ENCODE measurements around the gene MTCH2.

The MTCH2 gene

DNA sequence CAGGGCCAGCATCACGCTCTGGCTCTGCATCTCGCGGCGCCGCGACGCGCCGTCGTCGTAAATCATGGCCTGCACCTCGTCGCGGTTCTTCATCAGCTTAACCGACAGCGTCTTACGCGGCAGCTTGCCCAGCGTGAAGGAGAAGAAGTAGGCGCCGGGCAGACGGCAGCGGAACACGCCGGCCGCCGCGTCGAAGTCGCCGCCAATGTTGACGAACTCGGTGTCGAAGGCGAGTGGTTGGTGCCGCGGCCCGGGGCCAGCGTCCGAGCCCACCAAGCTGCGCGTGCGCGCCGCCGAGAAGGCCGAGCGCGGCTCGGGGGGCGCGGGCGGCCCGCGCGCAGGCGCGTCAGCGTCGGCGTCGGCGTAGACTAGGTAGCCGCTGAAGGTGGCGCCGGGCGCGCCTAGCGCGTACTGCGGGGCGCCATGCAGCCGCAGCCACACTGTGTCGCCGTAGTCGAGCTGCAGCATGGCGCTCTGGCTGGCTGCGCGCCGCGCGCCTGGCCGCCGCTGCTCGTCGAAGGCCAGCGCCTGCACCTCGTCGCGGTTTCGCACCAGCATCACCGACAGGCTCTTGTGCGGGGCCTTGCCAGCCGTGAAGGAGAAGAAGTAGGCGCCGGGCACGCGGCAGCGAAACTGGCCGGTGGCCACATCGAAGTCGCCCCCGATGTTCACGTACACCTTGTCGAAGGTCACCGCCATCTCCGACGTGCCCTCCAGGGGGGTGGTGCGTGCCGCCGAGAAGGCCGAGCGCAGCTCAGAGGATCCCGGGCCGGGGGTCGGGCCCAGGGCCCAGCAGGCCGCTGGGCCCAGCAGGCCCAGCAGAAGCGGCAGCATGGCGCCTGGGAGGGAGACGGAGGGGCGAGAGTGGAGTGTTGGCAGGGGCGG lies 52.1 kb downstream of the MTCH2 start:
- no peak for DNase-seq (ENCODE audit: low spot score)

DNA sequence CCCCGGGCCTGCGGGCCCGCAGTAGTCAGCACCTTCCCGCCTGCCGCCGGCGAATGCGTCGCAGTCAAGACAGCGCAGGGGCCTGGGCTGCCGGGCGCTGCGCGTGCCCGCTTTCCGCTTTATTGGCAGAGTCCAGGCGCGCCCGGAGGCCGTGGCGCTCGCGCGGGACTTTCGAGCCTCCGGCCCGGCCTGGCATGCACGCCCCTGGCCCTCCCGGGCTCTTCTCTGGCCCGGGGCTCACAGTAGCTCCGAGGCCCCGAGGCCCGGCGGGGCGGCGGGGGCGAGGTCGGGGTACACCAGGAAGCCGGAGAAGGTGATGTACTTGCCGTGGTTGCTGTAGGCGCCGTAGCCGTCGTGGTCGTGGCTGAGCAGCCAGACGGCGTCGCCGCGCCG lies 52.8 kb downstream of the MTCH2 start:
- no peak for DNase-seq (ENCODE audit: low spot score)

DNA sequence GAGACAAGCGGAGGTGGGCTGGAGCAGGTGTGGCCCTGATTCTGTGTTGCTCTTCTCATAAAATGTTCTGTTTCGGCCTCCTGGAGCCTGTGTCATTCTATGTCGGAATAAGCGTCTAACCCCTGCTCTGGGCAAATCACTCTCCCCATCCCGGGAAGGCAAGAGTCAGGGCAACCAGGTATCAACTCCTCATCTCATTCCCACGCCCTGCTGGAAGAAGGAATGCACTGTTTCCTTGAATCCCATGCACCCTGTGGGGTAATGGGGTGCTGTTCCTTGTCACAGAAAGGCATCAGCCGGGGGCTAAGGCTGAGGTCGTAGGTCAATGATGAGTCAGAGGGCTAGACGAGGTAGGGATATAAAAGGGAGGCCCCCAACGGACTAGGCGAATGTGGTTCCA lies 53.2 kb downstream of the MTCH2 start:
- DNase-seq (ENCODE audit: low spot score), result no peak

DNA sequence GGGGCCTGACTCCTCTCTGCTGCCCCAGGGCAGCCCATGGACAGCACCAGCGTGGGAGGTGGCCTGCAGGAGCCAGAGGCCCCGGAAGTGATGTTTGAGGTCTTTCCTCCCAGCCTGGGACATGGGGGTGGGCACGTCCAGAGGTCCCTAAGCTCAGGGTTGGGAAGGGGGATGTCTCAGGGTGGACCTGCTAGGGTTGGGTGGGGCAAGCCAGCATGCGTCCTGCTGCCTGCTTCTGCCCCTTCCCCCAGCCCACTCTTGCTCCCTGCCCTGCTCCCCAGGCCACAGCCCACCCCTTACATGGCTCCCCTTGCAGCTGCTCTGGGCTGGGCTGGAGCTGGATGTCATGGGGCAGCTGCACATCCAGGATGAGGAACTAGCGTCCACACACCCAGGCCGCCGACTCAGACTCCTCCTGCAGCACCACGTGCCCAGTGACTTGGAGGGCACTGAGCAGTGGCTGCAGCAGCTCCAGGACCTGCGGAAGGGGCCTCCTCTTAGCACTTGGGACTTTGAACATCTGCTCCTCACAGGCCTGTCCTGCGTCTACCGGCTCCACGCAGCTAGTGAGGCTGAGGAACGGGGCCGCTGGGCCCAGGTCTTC lies 54.5 kb downstream of the MTCH2 start:
- no peak for DNase-seq (ENCODE audit: low spot score)

DNA sequence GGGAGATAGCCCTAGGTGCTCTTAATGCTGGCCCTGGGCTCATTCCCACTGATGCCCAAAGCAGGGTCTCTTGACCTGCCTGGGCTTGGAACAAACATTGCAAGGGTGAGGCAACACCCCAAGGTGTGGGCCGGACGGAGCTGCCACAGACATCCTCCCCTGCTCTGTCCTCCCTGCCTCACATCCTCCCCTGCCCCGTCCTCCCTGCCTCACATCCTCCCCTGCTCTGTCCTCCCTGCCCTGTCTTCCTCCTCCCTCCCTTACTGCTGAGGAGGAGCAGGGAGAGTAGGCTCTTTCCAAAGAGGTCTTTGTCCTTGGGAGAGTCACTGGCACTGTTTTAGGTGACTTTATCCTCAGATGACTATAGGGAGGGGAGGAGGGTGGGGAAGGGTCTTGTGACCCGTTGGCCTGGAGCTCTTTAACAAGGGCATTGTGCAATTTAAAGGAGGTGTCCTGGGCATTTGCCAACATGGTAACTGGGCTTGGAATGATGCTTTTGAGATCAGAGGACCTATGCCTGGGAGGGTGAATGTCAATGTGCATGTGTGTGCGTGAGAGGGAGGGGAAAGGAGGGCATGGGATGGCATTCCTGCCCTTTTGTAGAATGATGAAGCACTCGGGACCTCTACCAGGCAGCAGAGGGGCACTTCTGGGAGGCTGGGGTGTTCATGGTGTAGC lies 55.2 kb downstream of the MTCH2 start:
- no peak for DNase-seq (ENCODE audit: low spot score)

DNA sequence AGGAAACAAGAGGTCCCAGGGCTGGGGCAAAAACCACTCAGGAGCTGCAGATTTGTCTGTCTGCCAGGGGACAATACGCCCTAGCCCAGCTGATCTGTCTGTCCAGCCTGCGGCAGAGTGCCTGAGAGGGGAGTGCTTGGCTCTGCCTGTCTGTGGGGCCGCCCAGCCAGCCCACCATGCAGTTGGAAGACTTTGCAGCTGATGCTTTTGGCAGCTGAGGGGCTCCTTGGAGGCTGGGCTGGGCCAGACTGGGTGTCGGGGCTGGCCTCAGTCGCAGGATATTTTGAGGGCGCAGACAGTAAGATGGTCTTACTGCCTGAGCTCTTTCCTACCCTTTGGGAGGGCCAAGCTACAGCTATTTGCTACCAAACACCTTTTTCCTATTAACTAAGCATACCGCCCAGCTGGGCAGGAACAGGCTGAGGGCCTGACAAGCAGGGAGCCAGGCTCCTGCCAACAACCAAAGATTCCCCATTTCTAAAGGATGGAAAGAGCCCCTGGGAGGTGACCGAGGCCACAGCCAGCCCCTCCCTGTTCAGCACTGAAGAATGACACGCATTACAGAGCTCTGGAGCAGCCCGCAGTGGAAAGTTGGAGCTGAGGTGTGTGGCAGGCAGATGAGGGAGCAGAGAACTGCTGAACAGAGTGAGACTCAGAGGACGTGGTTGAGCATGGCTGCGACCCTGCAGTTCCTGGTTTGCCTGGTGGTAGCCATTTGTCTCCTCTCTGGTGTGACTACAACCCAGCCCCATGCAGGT lies 56.1 kb downstream of the MTCH2 start, which contains the start of gene FAM180B:
Gene FAM180B, plus strand, starts transcription at position 581 of the 758 bp plus-strand sequence. Its CDS starts 91 bp downstream, at position 672.
- no peak for DNase-seq (ENCODE audit: low spot score)

DNA sequence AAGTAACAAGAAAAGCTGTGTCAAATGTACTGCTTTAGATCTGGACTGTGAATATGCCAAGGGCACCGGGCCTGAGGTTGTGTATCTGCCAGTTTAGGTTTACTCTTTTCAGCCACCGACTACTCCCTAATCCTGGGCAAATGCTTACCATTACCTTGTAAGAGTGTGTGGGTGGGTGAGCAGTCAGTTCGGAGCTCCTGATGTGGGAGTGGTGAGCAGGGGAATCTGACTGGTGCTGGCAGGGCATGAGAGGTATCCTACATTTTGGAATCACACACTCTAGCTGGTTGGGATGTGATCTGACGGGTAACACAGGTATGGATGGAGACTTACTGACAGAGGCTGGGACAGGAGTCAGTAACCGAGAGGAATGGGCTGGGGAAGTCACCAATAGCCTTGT lies 58.5 kb downstream of the MTCH2 start:
- DNase-seq (ENCODE audit: low spot score), result no peak

- peak; percentile 95 for DNase-seq (ENCODE audit: low spot score)
Observed at GRCh38 chr11:47578524-47579494, 63.5 kb downstream of the MTCH2 start, which contains the start of the genes KBTBD4 and NDUFS3. Gene KBTBD4 (minus strand): TSS chr11:47578970. CDS start chr11:47578951, 19 bp downstream. Gene NDUFS3 (plus strand): TSS chr11:47579074. CDS start chr11:47579092, 18 bp downstream.

DNA sequence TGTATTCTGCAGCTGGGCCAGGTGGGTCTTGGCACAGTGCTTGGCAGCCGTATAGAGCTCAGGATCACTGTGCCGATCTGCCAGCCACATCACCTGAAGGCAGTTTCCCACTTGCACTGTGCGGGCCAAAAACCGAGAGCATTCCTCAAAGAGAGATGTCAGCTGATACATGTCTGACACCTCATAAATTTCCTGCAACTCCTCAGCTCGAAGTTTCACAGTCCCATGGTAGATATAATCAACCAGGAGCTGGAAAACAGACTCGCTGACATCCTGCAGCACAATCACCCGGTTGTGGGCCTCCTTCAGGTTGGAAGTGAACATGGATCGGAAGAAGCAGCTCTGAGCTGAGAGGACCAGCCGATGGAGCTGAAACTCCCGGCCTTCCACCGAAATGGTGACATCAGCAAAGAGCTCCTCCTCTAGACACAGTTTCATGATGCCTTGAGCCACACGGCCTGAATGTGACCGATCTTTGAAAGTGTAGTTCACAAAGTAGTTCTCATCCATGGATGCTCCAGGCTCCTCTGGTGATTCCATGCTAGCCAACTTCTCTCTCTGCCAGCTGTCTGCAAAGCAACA lies 64.8 kb downstream of the MTCH2 start:
- no peak for DNase-seq (ENCODE audit: low spot score)

GRCh38 chr11:47573321-47573720 lies 69.0 kb downstream of the MTCH2 start:
- no peak for DNase-seq (ENCODE audit: low spot score)

GRCh38 chr11:47572715-47573255 lies 69.6 kb downstream of the MTCH2 start:
- DNase-seq (ENCODE audit: low spot score), result no peak

DNA sequence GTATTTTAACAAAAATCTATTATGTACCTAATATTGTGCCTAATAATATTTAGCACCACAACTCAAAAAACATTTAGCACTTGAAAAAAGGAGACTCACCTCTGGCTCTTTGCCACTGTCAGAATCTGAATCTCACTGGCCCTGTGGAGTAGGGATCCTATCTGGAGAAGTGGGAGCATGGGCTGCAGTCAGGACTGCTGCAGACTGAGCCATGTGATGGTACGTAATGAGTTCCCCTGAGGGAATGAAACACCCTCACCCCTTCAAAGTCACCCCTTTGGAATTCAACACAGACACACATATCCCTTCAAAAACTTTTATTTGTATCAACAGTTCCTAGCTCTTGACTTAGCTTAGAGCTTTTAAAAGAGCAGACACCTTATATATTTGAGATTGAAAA lies 70.5 kb downstream of the MTCH2 start:
- DNase-seq (ENCODE audit: low spot score), result no peak

- DNase-seq (ENCODE audit: low spot score), result no peak
Observed at GRCh38 chr11:47571357-47571729, 71.0 kb downstream of the MTCH2 start.

DNA sequence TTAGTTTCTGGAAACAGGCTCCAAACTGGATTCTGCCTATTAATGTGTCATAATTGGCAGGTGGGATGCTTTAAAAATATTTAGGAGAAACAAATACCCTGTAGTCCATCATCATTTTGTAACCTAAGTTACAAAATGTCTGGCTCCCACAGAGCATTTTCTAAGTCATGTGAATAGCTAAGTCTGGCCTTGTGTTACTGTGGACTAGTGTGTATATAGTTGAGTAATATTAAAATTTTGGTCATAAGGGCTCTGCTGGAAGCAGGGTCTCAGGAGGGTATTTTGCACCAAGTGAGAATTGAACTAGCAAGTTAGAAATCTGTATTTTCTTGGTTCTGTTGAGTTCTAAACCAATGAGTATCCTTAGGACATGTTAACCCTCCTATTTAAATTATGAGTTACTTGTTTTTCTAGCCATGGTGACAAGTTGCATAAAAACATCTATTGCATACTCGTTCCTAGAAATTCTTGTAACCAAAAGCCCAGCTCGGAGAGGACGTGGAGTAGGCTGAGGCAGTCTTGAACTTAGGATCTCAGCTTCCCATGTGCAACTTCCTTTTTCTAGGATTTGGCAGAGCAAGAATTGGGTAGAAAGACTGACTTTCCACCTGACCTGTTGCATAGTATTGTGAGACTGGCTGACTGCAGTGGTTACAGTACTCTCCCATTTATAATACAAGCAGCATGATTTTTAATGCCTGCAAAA lies 71.6 kb downstream of the MTCH2 start:
- no peak for DNase-seq (ENCODE audit: low spot score)

GRCh38 chr11:47569646-47570045 lies 72.7 kb downstream of the MTCH2 start:
- DNase-seq (ENCODE audit: low spot score), result no peak

All from ecto neural progenitor cell (in vitro differentiated cells).